ENCODE data around the gene ERC2.

Gene ERC2

DNA sequence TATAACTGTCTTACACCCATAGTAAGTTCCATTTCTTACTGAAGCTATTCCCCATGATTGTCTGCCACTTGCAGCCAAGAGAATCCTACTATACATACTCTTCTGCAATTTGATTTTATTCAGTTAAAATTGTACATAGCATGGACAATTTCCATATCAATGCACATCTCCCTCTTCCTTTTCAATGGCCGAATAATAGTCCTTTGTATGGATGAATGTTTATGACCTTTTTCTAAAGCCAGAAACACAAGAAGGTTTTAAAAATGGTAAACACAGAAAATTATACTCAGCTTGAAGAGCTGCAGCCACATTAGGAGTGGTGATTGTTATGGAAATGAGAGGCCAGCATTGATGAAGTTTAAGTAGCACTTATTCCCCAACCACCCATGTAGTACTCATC, 8.5 kb upstream of the ERC2 start:
- H4K20me1 ChIP-seq (ENCODE audit: insufficient read depth, low read length), result no peaks in the 10 kb centered on the region
- H3K79me2 ChIP-seq (ENCODE audit: insufficient read depth, low read length), result no peaks in the 10 kb centered on the region
- H3K9me3 ChIP-seq (ENCODE audit: low read length), result no peaks in the 10 kb centered on the region
- H3K27ac ChIP-seq (ENCODE audit: low read depth, low read length, poor library complexity, severe bottlenecking), result no peak overlapping the region
- no peaks in the 10 kb centered on the region for H3K36me3 ChIP-seq (ENCODE audit: insufficient read depth, low read length)
- no peaks in the 10 kb centered on the region for H3K4me1 ChIP-seq (ENCODE audit: insufficient read depth, low read length, severe bottlenecking)
- H3K9ac ChIP-seq (ENCODE audit: low read length), result no peak overlapping the region
- no peaks in the 10 kb centered on the region for H3F3A ChIP-seq (ENCODE audit: insufficient read depth, low read length)
- no peak overlapping the region for H3K4me2 ChIP-seq (ENCODE audit: low read length)
- no peaks in the 10 kb centered on the region for H3K27me3 ChIP-seq (ENCODE audit: insufficient read depth, low read length)
- H3K9me2 ChIP-seq (ENCODE audit: low read depth, low read length), result no peaks in the 10 kb centered on the region
- no peak for TF ChIP-seq EZH2 (IDR thresholded peaks at IDR 0.05; ENCODE audit: borderline replicate concordance, low read length)
- TF ChIP-seq, protein P1, sequence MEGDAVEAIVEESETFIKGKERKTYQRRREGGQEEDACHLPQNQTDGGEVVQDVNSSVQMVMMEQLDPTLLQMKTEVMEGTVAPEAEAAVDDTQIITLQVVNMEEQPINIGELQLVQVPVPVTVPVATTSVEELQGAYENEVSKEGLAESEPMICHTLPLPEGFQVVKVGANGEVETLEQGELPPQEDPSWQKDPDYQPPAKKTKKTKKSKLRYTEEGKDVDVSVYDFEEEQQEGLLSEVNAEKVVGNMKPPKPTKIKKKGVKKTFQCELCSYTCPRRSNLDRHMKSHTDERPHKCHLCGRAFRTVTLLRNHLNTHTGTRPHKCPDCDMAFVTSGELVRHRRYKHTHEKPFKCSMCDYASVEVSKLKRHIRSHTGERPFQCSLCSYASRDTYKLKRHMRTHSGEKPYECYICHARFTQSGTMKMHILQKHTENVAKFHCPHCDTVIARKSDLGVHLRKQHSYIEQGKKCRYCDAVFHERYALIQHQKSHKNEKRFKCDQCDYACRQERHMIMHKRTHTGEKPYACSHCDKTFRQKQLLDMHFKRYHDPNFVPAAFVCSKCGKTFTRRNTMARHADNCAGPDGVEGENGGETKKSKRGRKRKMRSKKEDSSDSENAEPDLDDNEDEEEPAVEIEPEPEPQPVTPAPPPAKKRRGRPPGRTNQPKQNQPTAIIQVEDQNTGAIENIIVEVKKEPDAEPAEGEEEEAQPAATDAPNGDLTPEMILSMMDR (IDR thresholded peaks at IDR 0.05; ENCODE audit: low read length), result no peak
- H2AFZ ChIP-seq (ENCODE audit: low read length), result no peak overlapping the region
- no peak overlapping the region for H3K4me3 ChIP-seq (ENCODE audit: low read depth, low read length, poor library complexity, severe bottlenecking)

DNA sequence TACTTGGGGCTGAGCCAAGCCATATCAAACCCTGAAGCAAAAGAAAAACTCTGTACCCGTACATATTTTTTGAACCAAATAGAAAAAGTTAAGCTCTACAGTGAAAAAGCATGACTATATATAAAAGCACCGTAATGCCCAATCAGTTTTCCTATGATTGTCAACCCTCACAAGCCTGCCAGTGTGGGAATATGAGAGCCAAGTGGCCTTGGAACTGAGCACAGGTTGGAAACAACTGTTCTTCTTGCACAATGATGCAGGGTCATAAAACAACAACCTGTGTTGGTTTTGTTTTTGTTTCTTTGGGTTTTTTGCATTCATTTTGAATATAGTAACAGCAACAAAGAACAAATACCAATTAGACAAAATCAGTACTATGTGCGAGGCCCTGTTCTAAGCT, 3.5 kb upstream of the ERC2 start:
- Histone ChIP-seq H3K4me3 (ENCODE audit: low read depth, low read length, poor library complexity, severe bottlenecking) (no peak overlapping the region), H4K20me1 (ENCODE audit: insufficient read depth, low read length) (no peaks in the 10 kb centered on the region), H3K9me3 (ENCODE audit: low read length) (no peaks in the 10 kb centered on the region), H2AFZ (ENCODE audit: low read length) (no peak overlapping the region), H3F3A (ENCODE audit: insufficient read depth, low read length) (no peaks in the 10 kb centered on the region), H3K79me2 (ENCODE audit: insufficient read depth, low read length) (no peaks in the 10 kb centered on the region), H3K36me3 (ENCODE audit: insufficient read depth, low read length) (no peaks in the 10 kb centered on the region), H3K27ac (ENCODE audit: low read depth, low read length, poor library complexity, severe bottlenecking) (no peak overlapping the region), H3K27me3 (ENCODE audit: insufficient read depth, low read length) (no peaks in the 10 kb centered on the region), H3K9me2 (ENCODE audit: low read depth, low read length) (no peaks in the 10 kb centered on the region), H3K4me2 (ENCODE audit: low read length) (no peak overlapping the region), H3K9ac (ENCODE audit: low read length) (no peak overlapping the region), H3K4me1 (ENCODE audit: insufficient read depth, low read length, severe bottlenecking) (no peaks in the 10 kb centered on the region)
- TF ChIP-seq, protein P1 (IDR thresholded peaks at IDR 0.05; ENCODE audit: low read length), result no peak
- no peak for TF ChIP-seq EZH2 (IDR thresholded peaks at IDR 0.05; ENCODE audit: borderline replicate concordance, low read length)

DNA sequence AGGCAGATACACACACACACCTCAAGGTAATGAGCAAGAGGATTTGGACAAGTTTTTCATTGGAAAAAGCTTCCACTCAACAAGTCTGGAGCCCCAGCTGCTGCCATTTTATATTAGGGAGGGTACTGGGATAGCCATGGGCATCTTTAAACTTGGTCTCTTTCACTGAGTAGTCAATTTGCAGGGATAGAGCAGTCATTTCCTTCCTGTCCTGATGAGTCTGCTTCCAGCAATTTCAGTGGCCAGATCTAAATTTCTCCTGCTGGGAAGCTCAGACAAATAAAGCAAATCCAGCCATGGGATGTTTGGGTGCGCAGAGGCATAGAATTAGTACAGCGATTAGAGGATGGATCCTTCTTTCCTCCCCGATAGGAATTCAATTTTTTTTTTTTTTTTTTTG, 874 bp upstream of the ERC2 start:
- no peak overlapping the region for H3K9ac ChIP-seq (ENCODE audit: low read length)
- no peaks in the 10 kb centered on the region for H3K27me3 ChIP-seq (ENCODE audit: insufficient read depth, low read length)
- no peaks in the 10 kb centered on the region for H3K4me1 ChIP-seq (ENCODE audit: insufficient read depth, low read length, severe bottlenecking)
- TF ChIP-seq, protein P1 (IDR thresholded peaks at IDR 0.05; ENCODE audit: low read length), result no peak
- TF ChIP-seq EZH2 (IDR thresholded peaks at IDR 0.05; ENCODE audit: borderline replicate concordance, low read length), result no peak
- no peaks in the 10 kb centered on the region for H3F3A ChIP-seq (ENCODE audit: insufficient read depth, low read length)
- no peak overlapping the region for H3K27ac ChIP-seq (ENCODE audit: low read depth, low read length, poor library complexity, severe bottlenecking)
- no peak overlapping the region for H2AFZ ChIP-seq (ENCODE audit: low read length)
- H3K36me3 ChIP-seq (ENCODE audit: insufficient read depth, low read length), result no peaks in the 10 kb centered on the region
- no peaks in the 10 kb centered on the region for H3K79me2 ChIP-seq (ENCODE audit: insufficient read depth, low read length)
- H3K4me2 ChIP-seq (ENCODE audit: low read length), result no peak overlapping the region
- H4K20me1 ChIP-seq (ENCODE audit: insufficient read depth, low read length), result no peaks in the 10 kb centered on the region
- no peaks in the 10 kb centered on the region for H3K9me2 ChIP-seq (ENCODE audit: low read depth, low read length)
- no peaks in the 10 kb centered on the region for H3K9me3 ChIP-seq (ENCODE audit: low read length)
- H3K4me3 ChIP-seq (ENCODE audit: low read depth, low read length, poor library complexity, severe bottlenecking), result no peak overlapping the region
